Lower leg skin (tissue), 4 donors: Measurements from ENCODE around the gene MYD88. TPM values are rescaled to one million over a fixed set of nuclear protein-coding genes. Genes with fewer than 3 reads are reported as not detected.

Source experiments
- DNase-seq, 2 donors: peaks; one replicate each; pipeline ENCODE4 v3.0.0-alpha.2; 2019; ENCODE audit warnings: low spot score in 2 of 2
- H3K4me3 ChIP-seq: fragments of 200-600 bp; sonication (generic); 2 replicates; pipeline ENCODE4 v1.5.1; 2017; ENCODE audit warnings: mild to moderate bottlenecking, low read depth; ENCODE audit not compliant: poor library complexity, severe bottlenecking
- POLR2A ChIP-seq, 2 donors: fragments of 450-650 bp; IDR thresholded peaks; one replicate each; pipeline ENCODE4 v1.6.1; 2016 to 2017; ENCODE audit warnings: antibody characterized with exemption in 2 of 2, mild to moderate bottlenecking in 1 of 2, moderate library complexity in 1 of 2
- WGBS, 2 donors: methylation state at CpG; one replicate each; pipeline ENCODE4 v1.1.5; 2018; 5-methylcytosine and 5-hydroxymethylcytosine counted together
- intact Hi-C: fragments of 100-400 bp; cut with DNase I; formaldehyde crosslinking; loops from one replicate; pipeline ENCODE4 v1.15.0; 2023; ENCODE audit warnings: low total_unique reads
- total RNA-seq, 4 donors: library from RNA; depleted of rRNA; stranded (reverse); fragments of >200 nt; gene quantifications; one replicate each; pipeline ENCODE4 v1.1.0, GENCODE V29; 2016
- TF ChIP-seq, protein P1 (sequence below), 3 donors: fragments of 450-650 bp; IDR thresholded peaks; one replicate each; pipeline ENCODE4 v1.5.1; 2016; ENCODE audit warnings: antibody characterized with exemption in 3 of 3, mild to moderate bottlenecking in 3 of 3, moderate library complexity in 2 of 3

The MYD88 gene
- total RNA-seq, 4 donors from 2014 or later, result 22.9 to 32.2 (median 23.6) TPM

DNA sequence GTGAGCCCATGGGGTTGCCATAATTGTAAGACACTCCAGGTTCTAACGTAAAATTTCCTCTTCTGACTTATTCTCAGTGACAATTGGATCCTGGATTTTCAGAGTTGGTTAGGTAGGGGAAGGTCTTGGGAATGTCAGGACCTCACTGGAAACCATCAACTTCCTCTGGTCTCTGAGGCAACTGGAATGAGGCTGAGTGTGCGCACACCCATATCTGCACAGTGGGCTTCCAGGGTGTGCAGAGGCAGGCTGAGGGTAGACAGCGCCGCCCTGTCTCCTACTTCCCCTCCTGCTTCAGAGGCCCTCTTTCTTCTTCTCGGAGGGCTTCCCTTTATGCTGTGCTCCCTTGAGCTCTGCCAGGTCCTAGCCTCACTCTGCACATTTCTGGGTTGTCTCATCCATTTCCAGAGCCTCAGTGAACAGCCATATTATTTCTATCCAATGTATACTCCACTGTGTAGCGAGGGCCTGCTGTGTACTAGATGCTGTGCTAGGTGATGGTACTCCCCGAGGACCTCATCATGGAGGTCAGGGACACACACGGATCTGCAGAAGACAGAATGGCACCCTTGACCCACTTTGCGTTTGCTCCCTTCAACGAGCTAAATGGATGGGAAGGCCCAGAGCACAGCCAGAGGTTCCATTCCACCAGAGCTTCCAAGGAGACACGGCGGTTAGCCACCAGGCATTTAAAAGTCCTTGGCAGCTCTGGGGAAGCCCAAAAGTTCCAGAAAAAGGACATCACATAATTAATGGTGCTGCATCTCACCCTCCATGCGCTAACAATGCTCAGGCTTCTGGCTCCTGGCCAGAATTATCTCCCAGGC lies 19.8 kb upstream of the MYD88 start:
- peak in 1 of 2 donors; percentile 61 for DNase-seq
- intact Hi-C loops, result loop anchor here (2.0 to 10.0 kb wide), 2 partner anchors 48 to 114 kb away; no protein-coding TSS in a partner anchor
- H3K4me3 ChIP-seq, result no peak overlapping the region

DNA sequence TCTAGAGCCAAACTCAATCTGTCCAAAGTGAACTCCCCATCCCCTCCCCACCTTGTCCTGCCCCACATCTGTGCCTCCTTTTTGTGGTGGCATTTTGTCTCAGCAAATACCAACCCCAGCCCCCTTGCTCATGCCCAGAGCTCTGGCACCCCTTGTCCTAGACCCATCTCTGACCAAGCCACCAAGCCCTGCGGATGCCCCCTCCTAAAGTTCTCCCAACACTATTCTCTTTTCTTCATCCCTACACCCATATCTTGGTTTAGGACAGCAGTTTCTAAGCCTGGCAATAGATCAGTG lies 19.3 kb upstream of the MYD88 start:
- intact Hi-C loops, result loop anchor here (2.0 to 10.0 kb wide), 2 partner anchors 48 to 114 kb away; no protein-coding TSS in a partner anchor
- 93 to 100% methylated on average over 1 of the region's 1 CpG for WGBS, 2 donors

More for the DNA sequence above, 19.8 kb upstream of the MYD88 start:
- WGBS, 2 donors, result 86 to 89% methylated on average over 13 of the region's 13 CpGs
- TF ChIP-seq, protein P1, sequence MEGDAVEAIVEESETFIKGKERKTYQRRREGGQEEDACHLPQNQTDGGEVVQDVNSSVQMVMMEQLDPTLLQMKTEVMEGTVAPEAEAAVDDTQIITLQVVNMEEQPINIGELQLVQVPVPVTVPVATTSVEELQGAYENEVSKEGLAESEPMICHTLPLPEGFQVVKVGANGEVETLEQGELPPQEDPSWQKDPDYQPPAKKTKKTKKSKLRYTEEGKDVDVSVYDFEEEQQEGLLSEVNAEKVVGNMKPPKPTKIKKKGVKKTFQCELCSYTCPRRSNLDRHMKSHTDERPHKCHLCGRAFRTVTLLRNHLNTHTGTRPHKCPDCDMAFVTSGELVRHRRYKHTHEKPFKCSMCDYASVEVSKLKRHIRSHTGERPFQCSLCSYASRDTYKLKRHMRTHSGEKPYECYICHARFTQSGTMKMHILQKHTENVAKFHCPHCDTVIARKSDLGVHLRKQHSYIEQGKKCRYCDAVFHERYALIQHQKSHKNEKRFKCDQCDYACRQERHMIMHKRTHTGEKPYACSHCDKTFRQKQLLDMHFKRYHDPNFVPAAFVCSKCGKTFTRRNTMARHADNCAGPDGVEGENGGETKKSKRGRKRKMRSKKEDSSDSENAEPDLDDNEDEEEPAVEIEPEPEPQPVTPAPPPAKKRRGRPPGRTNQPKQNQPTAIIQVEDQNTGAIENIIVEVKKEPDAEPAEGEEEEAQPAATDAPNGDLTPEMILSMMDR (IDR thresholded peaks at IDR 0.05), result no peak
- no peak for TF ChIP-seq POLR2A (IDR thresholded peaks at IDR 0.05)

DNA sequence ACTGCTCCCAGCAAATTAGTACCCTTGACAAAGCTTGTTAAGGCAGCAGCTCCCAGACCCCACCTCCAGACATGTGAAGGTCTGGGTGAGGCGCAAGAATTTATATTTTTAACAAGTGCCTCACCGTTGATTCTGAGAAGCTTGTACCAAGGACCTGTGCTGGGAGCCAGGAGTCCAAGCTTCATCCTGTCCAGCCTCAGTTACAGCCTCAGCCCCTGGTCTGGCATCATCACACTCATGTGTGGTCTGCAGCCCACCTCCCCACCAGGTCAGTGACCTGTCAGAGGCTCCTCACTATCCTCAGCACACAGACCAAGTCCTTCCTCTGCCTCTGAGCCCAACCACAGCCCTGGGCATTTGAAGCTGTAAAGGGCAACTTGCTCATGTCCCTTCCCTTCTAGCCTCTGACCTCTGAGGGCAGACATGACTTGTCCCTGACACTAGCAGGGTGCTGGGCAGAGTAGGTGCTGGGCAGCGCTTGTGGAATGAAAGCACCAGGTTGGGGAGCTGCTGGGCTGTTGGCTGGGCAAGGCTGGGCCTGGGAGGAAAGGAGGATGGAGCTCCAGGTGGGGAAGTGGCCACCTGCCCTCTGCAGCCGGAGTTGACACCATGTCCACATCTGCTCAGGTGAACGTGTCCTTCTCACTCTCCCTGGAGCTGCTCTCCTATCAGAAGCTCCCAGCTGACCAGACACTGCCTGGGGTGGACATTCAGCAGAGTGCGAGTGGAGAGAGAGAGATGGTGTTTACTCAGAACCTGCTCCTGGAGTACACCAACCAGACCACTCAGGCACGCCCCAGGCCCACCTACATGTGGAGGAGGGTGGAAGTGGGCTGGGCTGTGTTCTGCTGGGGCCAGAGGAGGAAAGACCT lies 18.4 kb upstream of the MYD88 start:
- DNase-seq, result peak in 1 of 2 donors; percentile 70
- WGBS, 2 donors, result 83 to 96% methylated on average over 7 of the region's 7 CpGs
- TF ChIP-seq POLR2A (IDR thresholded peaks at IDR 0.05), result no peak
- TF ChIP-seq, protein P1 (IDR thresholded peaks at IDR 0.05), result no peak
- intact Hi-C loops, result loop anchor here (2.0 to 10.0 kb wide), 3 partner anchors 47 to 347 kb away; no protein-coding TSS in a partner anchor
- H3K4me3 ChIP-seq, result no peak overlapping the region

More for the DNA sequence above, 19.3 kb upstream of the MYD88 start:
- peak in 1 of 2 donors; percentile 69 for DNase-seq
- H3K4me3 ChIP-seq, result no peak overlapping the region
- no peak for TF ChIP-seq POLR2A (IDR thresholded peaks at IDR 0.05)
- TF ChIP-seq, protein P1 (IDR thresholded peaks at IDR 0.05), result no peak

DNA sequence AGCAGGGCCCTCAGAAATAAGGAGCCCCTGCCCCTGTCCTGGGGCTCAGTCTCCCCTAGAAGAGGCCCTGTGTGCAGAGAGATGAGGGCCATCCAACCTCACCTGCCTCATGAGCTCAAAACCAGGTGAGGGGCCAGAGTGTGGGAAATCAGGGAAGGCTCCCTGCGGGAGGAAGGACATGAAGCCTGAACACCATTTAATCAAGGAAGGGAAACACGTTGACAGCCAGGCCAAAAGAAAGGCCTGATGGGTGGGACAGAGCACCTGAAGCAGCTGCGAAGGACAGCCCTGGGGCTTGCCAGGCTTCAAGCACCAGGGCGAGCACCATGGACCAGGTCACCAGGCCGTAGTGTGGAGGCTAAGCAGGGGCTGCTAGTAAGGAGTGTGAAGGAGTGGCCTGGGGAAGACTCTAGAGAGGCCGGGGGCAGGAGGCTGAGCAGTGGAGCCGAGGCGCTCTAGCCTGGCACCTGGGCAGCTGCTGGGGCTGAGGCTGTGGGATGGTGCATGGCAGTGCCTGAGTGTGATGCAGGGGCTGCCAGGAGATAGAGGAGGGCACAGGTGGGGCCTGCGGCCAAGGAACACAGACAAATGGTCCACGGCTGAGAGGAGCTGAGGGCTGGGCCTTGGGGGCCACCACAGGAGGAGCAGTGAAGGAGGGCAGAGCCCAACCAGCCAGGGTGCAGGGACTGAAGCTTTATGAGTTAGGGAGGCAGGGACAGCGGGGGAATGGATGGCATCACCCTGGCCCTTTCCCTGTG lies 17.6 kb upstream of the MYD88 start:
- TF ChIP-seq, protein P1 (IDR thresholded peaks at IDR 0.05), result no peak
- TF ChIP-seq POLR2A (IDR thresholded peaks at IDR 0.05), result no peak
- WGBS, 2 donors, result 90% methylated on average over 11 of the region's 11 CpGs
- peak in 1 of 2 donors; percentile 77 for DNase-seq
- H3K4me3 ChIP-seq, result no peak overlapping the region
- intact Hi-C loops, result loop anchor here (5.0 kb wide), 1 partner anchor 346 kb away; no protein-coding TSS in a partner anchor

DNA sequence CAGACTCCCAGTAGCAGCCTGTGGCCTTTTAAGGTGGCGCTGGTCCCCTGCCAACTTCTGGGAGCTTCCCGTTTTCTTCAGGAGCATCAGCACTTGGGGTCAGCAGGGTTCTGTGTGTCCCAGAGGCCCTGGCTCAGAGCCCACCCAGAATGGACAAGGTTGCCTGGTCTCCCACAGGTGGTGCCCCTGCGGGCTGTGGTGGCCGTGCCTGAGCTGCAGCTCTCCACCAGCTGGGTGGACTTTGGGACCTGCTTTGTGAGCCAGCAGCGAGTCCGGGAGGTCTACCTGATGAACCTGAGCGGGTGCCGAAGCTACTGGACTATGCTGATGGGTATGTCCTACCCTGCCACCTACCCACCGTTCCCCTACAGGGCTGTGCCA lies 17.0 kb upstream of the MYD88 start:
- H3K4me3 ChIP-seq, result no peak overlapping the region
- no peak for TF ChIP-seq POLR2A (IDR thresholded peaks at IDR 0.05)
- TF ChIP-seq, protein P1 (IDR thresholded peaks at IDR 0.05), result no peak
- intact Hi-C loops, result loop anchor here (5.0 kb wide), 1 partner anchor 346 kb away; no protein-coding TSS in a partner anchor
- WGBS, 2 donors, result 80 to 89% methylated on average over 3 to 9 of the region's 9 CpGs
- DNase-seq, result peak in 1 of 2 donors; percentile 81
